Esophagus (tissue), 2 donors: ENCODE data around the gene SYT9. TPM values are rescaled to one million over a fixed set of nuclear protein-coding genes. Genes with fewer than 3 reads are reported as not detected.

ENCODE experiments used
- H3K27ac ChIP-seq, 2 donors: one replicate each; pipeline ENCODE4 v1.5.1; 2013; ENCODE audit warnings: low read depth in 2 of 2, mild to moderate bottlenecking in 2 of 2, inconsistent platforms in 1 of 2, low read length in 1 of 2, moderate library complexity in 1 of 2
- H3K27me3 ChIP-seq, 2 donors: one replicate each; pipeline ENCODE4 v1.6.1; 2013; ENCODE audit warnings: low read length in 2 of 2, control low read depth in 1 of 2, mild to moderate bottlenecking in 1 of 2; ENCODE audit not compliant: insufficient read depth in 2 of 2, control insufficient read depth in 1 of 2
- H3K36me3 ChIP-seq, 2 donors: one replicate each; pipeline ENCODE4 v1.6.1; 2013; ENCODE audit warnings: low read length in 1 of 2; ENCODE audit not compliant: control insufficient read depth in 2 of 2, insufficient read depth in 2 of 2
- H3K4me1 ChIP-seq, 2 donors: one replicate each; pipeline ENCODE4 v1.6.1; 2013; ENCODE audit warnings: low read length in 1 of 2; ENCODE audit not compliant: control insufficient read depth in 2 of 2, insufficient read depth in 2 of 2
- H3K4me3 ChIP-seq, 2 donors: one replicate each; pipeline ENCODE4 v1.5.1; 2013; ENCODE audit warnings: low read length in 2 of 2, mild to moderate bottlenecking in 2 of 2, low read depth in 1 of 2, moderate library complexity in 1 of 2
- H3K9me3 ChIP-seq, 2 donors: one replicate each; pipeline ENCODE4 v1.6.1; 2013; ENCODE audit warnings: mild to moderate bottlenecking in 2 of 2, low read depth in 1 of 2, low read length in 1 of 2, moderate library complexity in 1 of 2; ENCODE audit not compliant: control insufficient read depth in 2 of 2, insufficient read depth in 1 of 2
- WGBS, 2 donors: extraction: QIAGEN DNeasy Blood & Tissue Kit; methylation state at CpG; one replicate each; pipeline ENCODE4 v1.1.7; 2013; 5-methylcytosine and 5-hydroxymethylcytosine counted together
- polyA plus RNA-seq, 2 donors: library from polyadenylated mRNA; stranded (reverse); fragments of 200-250 nt; gene quantifications; one replicate each; pipeline ENCODE4 v1.2.3, GENCODE V29; 2013
- donor health status: healthy with polysubstance abuse.
- donor health status: Bipolar disorder and iron deficiency.

The SYT9 gene
- polyA plus RNA-seq, 2 donors: 0.01 to 0.02 TPM

- WGBS, 2 donors: 64 to 85% methylated on average over 5 of the region's 5 CpGs
- no peak overlapping the region for H3K4me3 ChIP-seq
- H3K27me3 ChIP-seq: no peaks in the 10 kb centered on the region
- no peaks in the 10 kb centered on the region for H3K36me3 ChIP-seq
- H3K4me1 ChIP-seq: no peaks in the 10 kb centered on the region
- H3K9me3 ChIP-seq: no peaks in the 10 kb centered on the region
- H3K27ac ChIP-seq: no peak overlapping the region
Measured at GRCh38 chr11:7351228-7351627, 99.5 kb downstream of the SYT9 start.

DNA sequence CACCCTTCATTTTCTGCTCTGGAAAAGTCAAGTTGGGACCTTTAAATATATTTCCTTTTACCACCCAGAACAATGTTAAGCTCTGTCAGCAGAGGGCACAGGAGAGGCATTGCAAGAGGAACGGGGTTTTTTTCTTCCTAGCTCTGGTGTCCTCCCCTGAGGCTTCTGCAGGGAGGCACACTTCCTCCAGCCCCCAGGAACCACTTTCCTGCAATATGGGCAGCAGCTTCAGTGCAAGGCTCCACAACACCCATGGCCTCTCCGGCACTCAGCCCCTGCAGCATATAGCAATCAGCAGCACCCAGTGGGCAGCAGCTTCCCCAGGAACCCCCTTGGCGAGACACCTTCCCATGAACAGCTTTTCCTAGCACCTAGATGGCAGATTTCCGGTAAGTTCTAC lies 101.4 kb downstream of the SYT9 start:
- no peak overlapping the region for H3K27ac ChIP-seq
- no peaks in the 10 kb centered on the region for H3K36me3 ChIP-seq
- H3K9me3 ChIP-seq: no peaks in the 10 kb centered on the region
- H3K4me3 ChIP-seq: no peak overlapping the region
- H3K27me3 ChIP-seq: no peaks in the 10 kb centered on the region
- WGBS, 2 donors: 43 to 45% methylated on average over 4 of the region's 4 CpGs
- no peaks in the 10 kb centered on the region for H3K4me1 ChIP-seq

DNA sequence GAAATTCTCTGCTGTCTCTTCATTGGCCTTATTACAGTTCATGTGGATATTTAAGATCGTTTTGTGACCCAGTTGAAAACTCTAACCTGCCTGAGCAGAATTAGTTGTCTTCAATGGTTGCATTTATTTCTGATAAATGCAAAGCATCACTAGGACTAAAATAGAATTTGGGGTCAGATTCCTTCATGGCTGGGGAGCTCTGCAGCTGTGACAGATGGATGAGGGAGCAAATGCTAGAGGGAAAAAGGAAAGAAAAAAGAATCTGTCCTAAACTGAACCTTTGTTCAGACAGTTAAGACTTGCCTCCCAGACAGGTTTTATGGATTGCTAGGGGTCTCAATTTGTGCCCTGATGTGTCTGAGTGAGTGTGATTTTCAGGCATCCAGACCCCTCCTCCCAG lies 113.0 kb downstream of the SYT9 start:
- Histone ChIP-seq H3K4me1 (no peaks in the 10 kb centered on the region), H3K4me3 (no peak overlapping the region), H3K27me3 (no peaks in the 10 kb centered on the region), H3K27ac (no peak overlapping the region), H3K9me3 (no peaks in the 10 kb centered on the region), H3K36me3 (no peaks in the 10 kb centered on the region)
- 65 to 69% methylated on average over 1 of the region's 1 CpG for WGBS, 2 donors

- no peaks in the 10 kb centered on the region for H3K36me3 ChIP-seq
- H3K9me3 ChIP-seq: no peaks in the 10 kb centered on the region
- H3K27ac ChIP-seq: no peak overlapping the region
- H3K4me3 ChIP-seq: no peak overlapping the region
- H3K4me1 ChIP-seq: no peaks in the 10 kb centered on the region
- H3K27me3 ChIP-seq: no peaks in the 10 kb centered on the region
Measured at GRCh38 chr11:7367803-7368202, 116.1 kb downstream of the SYT9 start.

DNA sequence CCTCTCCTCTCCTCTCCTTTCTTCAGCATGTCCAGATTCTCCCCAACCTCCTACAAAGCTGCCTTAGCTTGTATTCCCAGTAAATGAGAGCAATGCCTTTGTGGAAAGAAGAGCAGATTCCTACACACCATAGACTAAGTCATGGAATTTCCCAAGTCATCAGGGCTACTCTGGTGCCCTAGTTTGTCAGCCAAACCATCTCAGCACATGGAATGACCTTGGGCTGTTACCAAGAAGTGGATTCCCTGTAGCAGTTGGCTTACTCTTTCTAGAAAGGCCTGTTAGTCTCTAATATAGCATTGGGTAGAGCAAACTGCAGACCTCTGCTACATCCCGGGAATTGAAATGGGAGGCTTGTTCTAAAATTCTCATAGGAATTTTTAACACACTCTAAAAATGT lies 124.7 kb downstream of the SYT9 start:
- no peaks in the 10 kb centered on the region for H3K4me1 ChIP-seq
- no peaks in the 10 kb centered on the region for H3K36me3 ChIP-seq
- H3K4me3 ChIP-seq: no peak overlapping the region
- 98 to 100% methylated on average over 1 of the region's 1 CpG for whole genome bisulfite sequencing, 2 donors
- H3K27ac ChIP-seq: no peak overlapping the region
- no peaks in the 10 kb centered on the region for H3K9me3 ChIP-seq
- H3K27me3 ChIP-seq: no peaks in the 10 kb centered on the region

DNA sequence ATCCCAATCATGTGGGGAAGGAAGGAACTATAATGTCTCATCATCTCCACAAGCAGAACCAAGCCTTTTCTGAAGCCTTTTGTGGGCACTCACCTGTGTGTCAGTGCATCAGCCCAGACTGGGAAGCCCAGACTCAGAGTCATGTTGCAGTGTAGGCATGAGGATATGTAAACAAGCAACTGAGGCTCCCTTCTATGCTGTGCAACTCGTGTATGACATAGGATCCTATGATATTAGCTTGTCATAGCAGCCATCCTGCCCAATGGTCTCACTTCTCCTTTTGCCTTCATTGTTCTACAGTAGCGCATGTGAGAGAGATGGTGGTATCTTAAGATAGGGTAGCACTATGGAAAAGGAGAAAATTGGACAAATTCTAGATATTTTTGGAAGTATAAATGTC lies 130.2 kb downstream of the SYT9 start:
- no peak overlapping the region for H3K27ac ChIP-seq
- no peaks in the 10 kb centered on the region for H3K36me3 ChIP-seq
- no peaks in the 10 kb centered on the region for H3K9me3 ChIP-seq
- H3K27me3 ChIP-seq: no peaks in the 10 kb centered on the region
- WGBS, 2 donors: 55 to 64% methylated on average over 2 of the region's 2 CpGs
- no peaks in the 10 kb centered on the region for H3K4me1 ChIP-seq
- H3K4me3 ChIP-seq: no peak overlapping the region

DNA sequence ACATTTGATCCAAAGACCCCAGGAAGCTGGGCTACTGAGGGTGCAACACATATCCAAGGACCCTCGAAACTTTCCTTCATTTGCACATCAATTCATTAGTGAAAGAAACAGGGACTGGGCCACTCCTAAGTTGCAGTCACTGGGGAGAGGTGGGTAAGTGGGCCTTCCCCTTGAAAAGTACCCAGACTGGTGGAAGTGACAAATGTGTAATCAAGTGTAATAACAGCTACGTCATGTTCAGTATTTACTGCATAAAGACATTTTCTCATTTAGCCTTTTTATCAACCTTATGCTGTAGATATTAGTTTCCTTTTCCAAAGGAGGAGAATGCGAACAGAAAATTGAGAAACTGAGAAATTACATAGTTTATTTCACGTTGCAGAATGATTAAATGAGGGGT lies 131.7 kb downstream of the SYT9 start:
- H3K4me1 ChIP-seq: no peaks in the 10 kb centered on the region
- H3K27me3 ChIP-seq: no peaks in the 10 kb centered on the region
- H3K36me3 ChIP-seq: no peaks in the 10 kb centered on the region
- no peaks in the 10 kb centered on the region for H3K9me3 ChIP-seq
- WGBS, 2 donors: 60 to 69% methylated on average over 4 of the region's 4 CpGs
- no peak overlapping the region for H3K27ac ChIP-seq
- H3K4me3 ChIP-seq: no peak overlapping the region

- Histone ChIP-seq H3K27ac (no peak overlapping the region), H3K4me1 (no peaks in the 10 kb centered on the region), H3K27me3 (no peaks in the 10 kb centered on the region), H3K9me3 (no peaks in the 10 kb centered on the region), H3K36me3 (no peaks in the 10 kb centered on the region), H3K4me3 (no peak overlapping the region)
Measured at GRCh38 chr11:7384691-7385090, 133.0 kb downstream of the SYT9 start.

- no peaks in the 10 kb centered on the region for H3K9me3 ChIP-seq
- 75 to 79% methylated on average over 1 of the region's 1 CpG for WGBS, 2 donors
- H3K4me3 ChIP-seq: no peak overlapping the region
- H3K36me3 ChIP-seq: no peaks in the 10 kb centered on the region
- no peak overlapping the region for H3K27ac ChIP-seq
- no peaks in the 10 kb centered on the region for H3K27me3 ChIP-seq
- no peaks in the 10 kb centered on the region for H3K4me1 ChIP-seq
Measured at GRCh38 chr11:7385532-7385931, 133.8 kb downstream of the SYT9 start.

- no peaks in the 10 kb centered on the region for H3K4me1 ChIP-seq
- H3K27ac ChIP-seq: no peak overlapping the region
- WGBS, 2 donors: 45 to 52% methylated on average over 8 of the region's 8 CpGs
- no peaks in the 10 kb centered on the region for H3K36me3 ChIP-seq
- H3K4me3 ChIP-seq: no peak overlapping the region
- no peaks in the 10 kb centered on the region for H3K27me3 ChIP-seq
- H3K9me3 ChIP-seq: no peaks in the 10 kb centered on the region
Measured at GRCh38 chr11:7413961-7414915, 162.5 kb downstream of the SYT9 start.
